GM12891 (cell line): ENCODE measurements around the gene DNAH8.

ENCODE experiments used
- POLR2A ChIP-seq: IDR thresholded peaks from 2 replicates; pipeline ENCODE4 v1.6.1; 2011; ENCODE audit warnings: low read depth, low read length, control low read depth
- POLR2AphosphoS5 ChIP-seq: IDR thresholded peaks from 2 replicates; pipeline ENCODE4 v1.6.1; 2011; ENCODE audit warnings: low read depth, low read length, control low read depth
- POU2F2 ChIP-seq: IDR thresholded peaks from 2 replicates; pipeline ENCODE4 v1.6.1; 2011; ENCODE audit warnings: low read depth, mild to moderate bottlenecking, control low read depth, low read length, moderate library complexity
- SPI1 ChIP-seq: IDR thresholded peaks from 2 replicates; pipeline ENCODE4 v1.6.1; 2011; ENCODE audit warnings: low read depth, low read length, control low read depth

GRCh38 chr6:39056681-39057080 is 341.6 kb downstream of the DNAH8 start:
- TF ChIP-seq POLR2A (no peak), POU2F2 (no peak), POLR2AphosphoS5 (no peak), SPI1 (no peak)
